GOT3 (cell line): ENCODE measurements around the gene PRKCI.
"Not testable (repeated sequence)": the region's sequence is repeated elsewhere in the genome, so short reads cannot be mapped to it uniquely, and the experiment has no call there.

Experiments used
- DNase-seq: peaks from one replicate; lab custom pipeline; 2025; ENCODE audit warnings: mixed read lengths; lab: John Stamatoyannopoulos, UW

Gene PRKCI

GRCh38 chr3:170290194-170290593 lies 68.0 kb downstream of the PRKCI start:
- DNase-seq: no peak

- no peak for DNase-seq
Measured at GRCh38 chr3:170295586-170295985, 73.4 kb downstream of the PRKCI start.

GRCh38 chr3:170296703-170297102 lies 74.5 kb downstream of the PRKCI start:
- no peak for DNase-seq

- no peak for DNase-seq
Measured at GRCh38 chr3:170301405-170301804, 79.2 kb downstream of the PRKCI start.

GRCh38 chr3:170302008-170302407 lies 79.8 kb downstream of the PRKCI start:
- no peak for DNase-seq

- no peak for DNase-seq
Measured at GRCh38 chr3:170306015-170306414, 83.8 kb downstream of the PRKCI start.

- no peak for DNase-seq
Measured at GRCh38 chr3:170307671-170308405, 85.6 kb downstream of the PRKCI start.

GRCh38 chr3:170309046-170309445 lies 86.8 kb downstream of the PRKCI start:
- DNase-seq: no peak

GRCh38 chr3:170317954-170318353 lies 95.7 kb downstream of the PRKCI start:
- DNase-seq: no peak

- no peak for DNase-seq
Measured at GRCh38 chr3:170320461-170321121, 98.4 kb downstream of the PRKCI start.

GRCh38 chr3:170321321-170322034 lies 99.3 kb downstream of the PRKCI start:
- DNase-seq: no peak

- DNase-seq: no peak
Measured at GRCh38 chr3:170322566-170323269, 100.5 kb downstream of the PRKCI start.

GRCh38 chr3:170323331-170323730 lies 101.1 kb downstream of the PRKCI start:
- no peak for DNase-seq

GRCh38 chr3:170324962-170325361 lies 102.7 kb downstream of the PRKCI start:
- DNase-seq: no peak

GRCh38 chr3:170327040-170327808 lies 105.0 kb downstream of the PRKCI start:
- DNase-seq: no peak

- not testable (repeated sequence) for DNase-seq
Measured at GRCh38 chr3:170327868-170328548, 105.8 kb downstream of the PRKCI start.

- no peak for DNase-seq
Measured at GRCh38 chr3:170330366-170330765, 108.1 kb downstream of the PRKCI start.

- no peak for DNase-seq
Measured at GRCh38 chr3:170331143-170331542, 108.9 kb downstream of the PRKCI start.

GRCh38 chr3:170337420-170337819 lies 115.2 kb downstream of the PRKCI start:
- no peak for DNase-seq

GRCh38 chr3:170338690-170339340 lies 116.6 kb downstream of the PRKCI start:
- DNase-seq: no peak
